Activated T-cell treated with anti-CD3 and anti-CD28 coated beads, Interleukin-2, amount 50 U/mL, for 72 hours (primary cell): ENCODE data around the gene VWF. TPM values are rescaled to one million over a fixed set of nuclear protein-coding genes. Genes with fewer than 3 reads are reported as not detected.
A peak's percentile ranks its signal among the peaks of the same experiment; 100 is the strongest.
"Not testable (repeated sequence)": the region's sequence is repeated elsewhere in the genome, so short reads cannot be mapped to it uniquely, and the experiment has no call there.

Experiments
- ATAC-seq, 2 donors: fragments of 150-1000 bp; cut with Tn5 transposase; replicated peaks in 1 of 2; 2 replicates each; pipeline ENCODE4 v1.10.0; 2021; ENCODE audit warnings: moderate library complexity in 2 of 2, mild to moderate bottlenecking in 1 of 2
- DNase-seq, 2 donors: peaks; one replicate each; pipeline ENCODE4 v3.0.0; 2021 to 2022; ENCODE audit warnings: mixed read lengths in 1 of 2
- H3K27ac Mint-ChIP-seq: one replicate; pipeline ENCODE4 v1.8.0; 2022; ENCODE audit warnings: mild to moderate bottlenecking, moderate library complexity, mixed read lengths
- H3K27me3 Mint-ChIP-seq: one replicate; pipeline ENCODE4 v1.8.0; 2022; ENCODE audit warnings: low read depth, mixed read lengths
- H3K36me3 Mint-ChIP-seq, 2 donors: one replicate each; pipeline ENCODE4 v1.8.0; 2022; ENCODE audit warnings: mixed read lengths in 2 of 2, mild to moderate bottlenecking in 1 of 2; ENCODE audit not compliant: insufficient read depth in 2 of 2
- H3K4me1 Mint-ChIP-seq: one replicate; pipeline ENCODE4 v1.8.0; 2022; ENCODE audit warnings: low read depth, mixed read lengths
- H3K4me3 Mint-ChIP-seq, 2 donors: one replicate each; pipeline ENCODE4 v1.8.0; 2022; ENCODE audit warnings: mild to moderate bottlenecking in 2 of 2, mixed read lengths in 2 of 2, moderate library complexity in 2 of 2
- H3K9me3 Mint-ChIP-seq, 2 donors: one replicate each; pipeline ENCODE4 v1.8.0; 2022; ENCODE audit warnings: mixed read lengths in 2 of 2
- total RNA-seq, 2 donors: library from RNA; stranded (reverse); gene quantifications; one replicate each; pipeline ENCODE4 v1.2.3, GENCODE V29; 2022

VWF gene
- total RNA-seq, 2 donors from 2014 or later, result 0.02 TPM

- no peak for ATAC-seq
- no peak overlapping the region for H3K27ac Mint-ChIP-seq
Observed at GRCh38 chr12:6113691-6114475, 10.6 kb downstream of the VWF start.

DNA sequence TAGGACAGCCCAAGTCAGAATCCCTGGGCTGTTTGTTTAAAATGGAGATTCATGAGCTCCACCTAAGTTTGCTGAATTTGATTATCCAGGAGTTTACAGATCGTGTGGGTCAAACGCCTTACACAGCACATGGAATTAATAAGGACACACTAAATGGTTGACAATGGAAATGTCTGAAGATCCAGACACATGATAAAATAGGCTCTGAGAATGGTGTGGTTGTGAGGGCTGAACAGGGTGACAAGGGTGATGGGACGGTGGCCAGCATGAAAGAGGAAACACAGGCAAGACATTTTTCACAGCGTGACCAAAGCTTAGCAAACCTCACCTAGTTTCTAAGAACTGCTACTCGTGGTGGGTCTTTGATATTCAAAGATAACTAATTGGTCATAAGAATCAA lies 12.5 kb downstream of the VWF start:
- peaks cover 23% of the 10 kb centered on the region for H3K4me1 Mint-ChIP-seq
- no peaks in the 10 kb centered on the region for H3K9me3 Mint-ChIP-seq
- ATAC-seq (no peak), DNase-seq (no peak)
- no peak overlapping the region for H3K4me3 Mint-ChIP-seq
- H3K36me3 Mint-ChIP-seq, result no peaks in the 10 kb centered on the region
- H3K27ac Mint-ChIP-seq, result no peak overlapping the region
- H3K27me3 Mint-ChIP-seq, result no peaks in the 10 kb centered on the region

More at GRCh38 chr12:6113691-6114475, 10.6 kb downstream of the VWF start:
- Mint-ChIP-seq H3K4me1 (peaks cover 25% of the 10 kb centered on the region), H3K36me3 (no peaks in the 10 kb centered on the region), H3K9me3 (no peaks in the 10 kb centered on the region), H3K27me3 (no peaks in the 10 kb centered on the region), H3K4me3 (no peak overlapping the region)
- no peak for DNase-seq

GRCh38 chr12:6110006-6110405 lies 14.5 kb downstream of the VWF start:
- peaks cover 3% of the 10 kb centered on the region for H3K4me1 Mint-ChIP-seq
- H3K27ac Mint-ChIP-seq, result no peak overlapping the region
- H3K36me3 Mint-ChIP-seq, result no peaks in the 10 kb centered on the region
- no peak for DNase-seq
- H3K9me3 Mint-ChIP-seq, result no peaks in the 10 kb centered on the region
- H3K4me3 Mint-ChIP-seq, result no peak overlapping the region
- no peaks in the 10 kb centered on the region for H3K27me3 Mint-ChIP-seq
- no peak for ATAC-seq

- no peak for DNase-seq
- Mint-ChIP-seq H3K36me3 (no peaks in the 10 kb centered on the region), H3K27me3 (no peaks in the 10 kb centered on the region), H3K4me3 (no peak overlapping the region), H3K9me3 (no peaks in the 10 kb centered on the region), H3K4me1 (no peaks in the 10 kb centered on the region), H3K27ac (peak overlapping the region; percentile 16)
- no peak for ATAC-seq
Observed at GRCh38 chr12:6106218-6106617, 18.3 kb downstream of the VWF start.

DNA sequence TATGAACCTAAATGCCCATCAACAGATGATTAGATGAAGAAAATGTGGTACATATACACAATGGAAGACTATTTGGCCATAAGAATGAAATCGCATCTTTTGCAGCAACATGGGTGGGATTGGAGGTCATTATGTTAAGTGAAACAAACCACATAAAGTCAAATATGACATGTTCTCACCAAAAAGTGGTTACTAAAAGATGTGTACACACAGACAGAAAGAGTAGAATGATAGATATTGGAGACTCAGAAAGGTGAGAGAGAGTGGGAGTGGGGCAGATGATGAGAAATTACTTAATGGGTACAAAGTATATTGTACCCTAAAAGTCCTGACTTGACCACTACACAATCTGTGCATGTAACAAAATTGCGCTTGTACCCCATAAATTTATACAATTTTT lies 19.6 kb downstream of the VWF start:
- Mint-ChIP-seq H3K4me3 (no peak overlapping the region), H3K4me1 (no peaks in the 10 kb centered on the region), H3K27me3 (no peaks in the 10 kb centered on the region), H3K9me3 (no peaks in the 10 kb centered on the region), H3K36me3 (no peaks in the 10 kb centered on the region), H3K27ac (no peak overlapping the region)
- DNase-seq (no peak), ATAC-seq (peak; percentile 34 to 53)

DNA sequence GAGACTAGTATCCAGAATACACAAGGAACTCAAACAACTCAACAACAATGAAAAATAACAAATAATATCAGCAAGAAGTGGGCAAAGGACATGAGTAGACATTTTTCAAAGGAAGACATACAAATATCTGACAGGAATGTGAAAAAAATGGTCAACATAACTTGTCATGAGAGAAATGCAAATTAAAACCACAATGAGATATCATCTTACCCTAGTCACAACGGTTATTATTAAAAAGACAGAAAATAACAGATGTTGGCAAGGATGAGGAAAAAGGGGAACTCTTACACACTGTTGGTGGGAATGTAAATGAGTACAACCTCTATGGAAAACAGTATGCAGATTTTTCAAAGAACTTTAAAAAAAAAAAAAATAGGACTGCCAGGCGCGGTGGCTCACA lies 20.4 kb downstream of the VWF start:
- no peak for DNase-seq
- Mint-ChIP-seq H3K36me3 (no peaks in the 10 kb centered on the region), H3K4me3 (no peak overlapping the region), H3K27ac (no peak overlapping the region), H3K27me3 (no peaks in the 10 kb centered on the region), H3K9me3 (no peaks in the 10 kb centered on the region), H3K4me1 (no peaks in the 10 kb centered on the region)
- no peak for ATAC-seq

GRCh38 chr12:6102021-6102420 lies 22.4 kb downstream of the VWF start:
- H3K9me3 Mint-ChIP-seq, H3K4me3 Mint-ChIP-seq, H3K27me3 Mint-ChIP-seq, H3K4me1 Mint-ChIP-seq, H3K27ac Mint-ChIP-seq, H3K36me3 Mint-ChIP-seq, DNase-seq, ATAC-seq: not testable (repeated sequence)

GRCh38 chr12:6099316-6099715 lies 25.2 kb downstream of the VWF start:
- Mint-ChIP-seq H3K9me3 (no peaks in the 10 kb centered on the region), H3K27me3 (no peaks in the 10 kb centered on the region), H3K36me3 (no peaks in the 10 kb centered on the region), H3K4me1 (no peaks in the 10 kb centered on the region), H3K27ac (no peak overlapping the region), H3K4me3 (no peak overlapping the region)
- no peak for ATAC-seq
- no peak for DNase-seq

- Mint-ChIP-seq H3K9me3 (no peaks in the 10 kb centered on the region), H3K36me3 (no peaks in the 10 kb centered on the region), H3K27me3 (peaks cover 8% of the 10 kb centered on the region), H3K4me3 (no peak overlapping the region), H3K27ac (no peak overlapping the region), H3K4me1 (peaks cover 11% of the 10 kb centered on the region)
- ATAC-seq, result no peak
- DNase-seq, result no peak
Observed at GRCh38 chr12:6097411-6097810, 27.1 kb downstream of the VWF start.

DNA sequence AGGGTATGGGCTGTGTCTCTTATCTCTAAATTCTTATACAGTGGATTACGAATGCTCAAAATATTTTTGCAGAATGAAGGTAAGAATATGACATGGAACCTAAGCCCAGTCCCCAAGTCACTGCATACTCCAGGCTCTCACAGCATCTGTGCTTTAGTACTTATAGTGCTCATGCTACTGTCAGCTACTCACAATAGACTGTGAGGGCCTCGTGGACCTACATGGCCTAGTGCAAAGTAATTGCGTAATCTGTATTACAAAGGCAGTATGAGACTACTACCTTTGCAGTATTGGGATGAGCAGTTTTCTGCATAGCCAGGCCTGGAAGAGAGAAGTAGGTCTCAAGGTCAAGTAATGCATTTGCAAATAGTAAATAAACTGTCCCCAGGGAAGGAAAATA lies 27.9 kb downstream of the VWF start:
- H3K4me1 Mint-ChIP-seq, result peaks cover 11% of the 10 kb centered on the region
- DNase-seq, result no peak
- H3K36me3 Mint-ChIP-seq, result no peaks in the 10 kb centered on the region
- no peaks in the 10 kb centered on the region for H3K9me3 Mint-ChIP-seq
- H3K27ac Mint-ChIP-seq, result no peak overlapping the region
- no peak for ATAC-seq
- H3K4me3 Mint-ChIP-seq, result no peak overlapping the region
- H3K27me3 Mint-ChIP-seq, result peaks cover 8% of the 10 kb centered on the region

DNA sequence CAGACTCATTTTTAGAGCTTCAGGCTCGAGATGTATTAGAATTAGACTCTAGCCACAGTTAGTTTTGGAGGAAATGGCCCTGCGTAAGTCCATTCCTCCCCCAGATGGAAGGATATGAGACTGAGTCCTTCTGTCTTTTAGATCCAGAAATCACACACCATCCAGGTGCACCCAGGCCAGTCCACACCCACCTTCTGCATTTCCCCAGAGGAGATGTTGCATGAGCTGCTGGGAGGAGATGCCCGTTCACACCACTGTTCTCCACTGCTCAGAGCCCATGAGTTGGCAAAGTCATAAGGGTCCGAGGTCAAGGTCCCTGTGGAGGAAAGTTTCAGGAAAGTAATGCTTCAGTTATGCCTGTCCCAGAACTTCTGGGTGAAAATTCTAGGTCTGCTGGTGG lies 29.2 kb downstream of the VWF start:
- Mint-ChIP-seq H3K36me3 (no peaks in the 10 kb centered on the region), H3K4me1 (peaks cover 11% of the 10 kb centered on the region), H3K4me3 (no peak overlapping the region), H3K27ac (no peak overlapping the region), H3K27me3 (peaks cover 8% of the 10 kb centered on the region), H3K9me3 (no peaks in the 10 kb centered on the region)
- no peak for DNase-seq
- no peak for ATAC-seq

- peaks cover 15% of the 10 kb centered on the region for H3K4me1 Mint-ChIP-seq
- no peak for ATAC-seq
- no peak overlapping the region for H3K27ac Mint-ChIP-seq
- peaks cover 8% of the 10 kb centered on the region for H3K27me3 Mint-ChIP-seq
- no peak overlapping the region for H3K4me3 Mint-ChIP-seq
- no peaks in the 10 kb centered on the region for H3K36me3 Mint-ChIP-seq
- no peaks in the 10 kb centered on the region for H3K9me3 Mint-ChIP-seq
- DNase-seq, result no peak
Observed at GRCh38 chr12:6093764-6094163, 30.7 kb downstream of the VWF start.

DNA sequence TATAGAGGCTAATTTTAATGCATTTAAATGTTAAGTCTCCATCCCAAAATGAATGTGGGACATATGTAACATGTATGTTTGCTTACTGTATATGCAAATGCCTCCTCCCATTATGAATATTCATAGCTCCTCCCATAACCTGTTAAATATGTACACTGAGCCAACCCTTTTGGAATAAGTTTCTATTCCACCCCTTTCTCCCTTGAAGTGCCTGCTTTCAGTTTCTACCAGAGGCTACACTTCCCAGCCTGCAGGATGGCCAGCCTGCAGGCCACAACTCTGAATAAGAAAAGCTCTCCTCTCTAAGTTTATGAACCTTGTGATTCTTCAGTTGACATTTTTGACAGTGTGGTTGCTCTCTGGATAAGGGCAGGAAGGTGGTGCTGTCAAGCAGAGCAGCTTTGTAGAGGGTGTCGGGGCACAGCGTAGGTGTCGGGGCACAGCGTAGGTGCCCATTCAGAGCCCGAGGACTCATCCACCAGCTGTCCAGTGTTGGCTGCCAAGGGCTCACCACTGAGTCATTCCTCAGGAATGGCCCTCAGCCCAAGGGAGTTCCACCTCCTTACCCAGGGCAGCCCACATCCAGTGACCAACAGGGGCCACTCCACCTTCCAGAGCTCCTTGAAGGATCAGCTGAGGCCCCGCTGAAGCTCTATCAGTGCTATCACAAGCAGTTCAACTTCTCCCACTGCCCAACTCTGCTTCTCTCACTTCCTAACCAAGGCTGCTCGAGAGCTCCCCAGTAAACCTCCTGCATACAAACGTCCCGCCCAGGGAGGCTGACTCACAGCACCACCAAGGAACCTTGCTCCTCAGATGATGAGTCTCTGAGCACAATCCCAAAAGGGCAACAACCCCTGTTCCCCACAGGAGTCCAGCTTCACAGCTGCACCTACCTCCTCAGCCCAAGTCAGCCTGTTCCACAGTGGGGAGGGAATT lies 31.4 kb downstream of the VWF start:
- H3K27ac Mint-ChIP-seq, result peak overlapping the region; percentile 3
- no peak for DNase-seq
- peaks cover 16% of the 10 kb centered on the region for H3K4me1 Mint-ChIP-seq
- no peak for ATAC-seq
- peaks cover 8% of the 10 kb centered on the region for H3K27me3 Mint-ChIP-seq
- no peaks in the 10 kb centered on the region for H3K36me3 Mint-ChIP-seq
- no peaks in the 10 kb centered on the region for H3K9me3 Mint-ChIP-seq
- no peak overlapping the region for H3K4me3 Mint-ChIP-seq
